Caco-2 (cell line): ENCODE data around the gene CSMD2. TPM values are rescaled to one million over a fixed set of nuclear protein-coding genes. Genes with fewer than 3 reads are reported as not detected.

Experiments used
- BruUV-seq: library from RNA; stranded (reverse); fragments of 400-500 nt; replicated peaks from 2 replicates; lab custom pipeline; 2021; lab: Mats Ljungman, UMichigan
- CTCF ChIA-PET: fragments of 300-600 bp; sonication (Branson Sonifier 250); formaldehyde crosslinking; loops from one replicate; lab custom pipeline; 2022; ENCODE audit warnings: antibody characterized with exemption; lab: Charles Lee
- POLR2A ChIA-PET: fragments of 300-600 bp; sonication (Branson Sonifier 250); formaldehyde crosslinking; loops from one replicate; lab custom pipeline; 2022; ENCODE audit warnings: antibody characterized with exemption; lab: Charles Lee
- DNase-seq, 2 experiments: peaks; one replicate each; pipeline versions ENCODE4 v3.0.0 to v3.0.0-alpha.2; 2020 to 2022
- H3K27me3 ChIP-seq: replicated peaks from 2 replicates; pipeline ENCODE4 v1.6.0; 2011; ENCODE audit warnings: low read length; ENCODE audit not compliant: control insufficient read depth, insufficient read depth
- H3K36me3 ChIP-seq: 2 replicates; pipeline ENCODE4 v1.5.1; 2011; ENCODE audit warnings: low read length; ENCODE audit not compliant: control insufficient read depth, insufficient read depth
- H3K4me1 ChIP-seq: fragments of 250-450 bp; sonication (Bioruptor Pico); 2 replicates; pipeline ENCODE4 v1.5.1; 2020; ENCODE audit warnings: mild to moderate bottlenecking
- H3K4me3 ChIP-seq: 2 replicates; pipeline ENCODE4 v1.5.1; 2011; ENCODE audit warnings: low read depth, mild to moderate bottlenecking, control low read depth, low read length
- H3K9me3 ChIP-seq: fragments of 250-450 bp; sonication (Bioruptor Pico); 2 replicates; pipeline ENCODE4 v1.5.1; 2020; ENCODE audit warnings: mild to moderate bottlenecking, moderate library complexity
- H3K27ac Mint-ChIP-seq: one replicate; pipeline ENCODE4 v1.8.0; 2022; ENCODE audit warnings: mixed read lengths; ENCODE audit not compliant: unreplicated experiment
- H3K27me3 Mint-ChIP-seq: one replicate; pipeline ENCODE4 v1.8.0; 2022; ENCODE audit warnings: mixed read lengths; ENCODE audit not compliant: insufficient read depth, unreplicated experiment
- H3K36me3 Mint-ChIP-seq: one replicate; pipeline ENCODE4 v1.8.0; 2022; ENCODE audit warnings: mild to moderate bottlenecking, mixed read lengths; ENCODE audit not compliant: insufficient read depth, unreplicated experiment
- H3K4me1 Mint-ChIP-seq: one replicate; pipeline ENCODE4 v1.8.0; 2022; ENCODE audit warnings: low read depth, mixed read lengths; ENCODE audit not compliant: unreplicated experiment
- H3K4me3 Mint-ChIP-seq: one replicate; pipeline ENCODE4 v1.8.0; 2022; ENCODE audit warnings: mild to moderate bottlenecking, moderate library complexity, mixed read lengths; ENCODE audit not compliant: unreplicated experiment
- H3K9me3 Mint-ChIP-seq: one replicate; pipeline ENCODE4 v1.8.0; 2022; ENCODE audit warnings: mixed read lengths; ENCODE audit not compliant: unreplicated experiment
- CTCF ChIP-seq, 2 experiments: fragments of 200-600 bp in 1 of 2; IDR thresholded peaks; 1 replicate in 1 of 2; 2 replicates in 1 of 2; pipeline versions ENCODE4 v1.5.1 to v1.8.0; 2011 to 2022; ENCODE audit warnings: antibody characterized with exemption in 1 of 2, control low read depth in 1 of 2, inconsistent platforms in 1 of 2, low read depth in 1 of 2, low read length in 1 of 2, mild to moderate bottlenecking in 1 of 2, moderate library complexity in 1 of 2; ENCODE audit not compliant: insufficient read depth in 1 of 2, severe bottlenecking in 1 of 2, unreplicated experiment in 1 of 2
- intact Hi-C: fragments of 100-400 bp; cut with micrococcal nuclease; formaldehyde crosslinking; loops from one replicate; pipeline ENCODE4 v1.10.0; 2022; ENCODE audit not compliant: unreplicated experiment
- total RNA-seq: library from RNA; stranded (reverse); gene quantifications from 2 replicates; pipeline ENCODE4 v1.2.3, GENCODE V29; 2022

The CSMD2 gene
- total RNA-seq, 1 experiment from 2014 or later = not detected

- ChIA-PET POLR2A (no interaction called here), CTCF (no interaction called here)
- Mint-ChIP-seq H3K36me3 (no peaks in the 10 kb centered on the region), H3K27ac (no peak overlapping the region), H3K27me3 (peaks cover 16% of the 10 kb centered on the region), H3K9me3 (no peaks in the 10 kb centered on the region), H3K4me1 (no peaks in the 10 kb centered on the region), H3K4me3 (no peak overlapping the region)
- no peak for TF ChIP-seq CTCF (IDR thresholded peaks at IDR 0.05; ENCODE audit: insufficient read depth in 1 of 2, low read depth in 1 of 2, low read length in 1 of 2, severe bottlenecking in 1 of 2, unreplicated experiment in 1 of 2)
- intact Hi-C loops = no loop called here
- no peaks in the 10 kb centered on the region for H3K36me3 ChIP-seq
- no TSS peak for BruUV-seq
- no peaks in the 10 kb centered on the region for H3K9me3 ChIP-seq
- no peaks in the 10 kb centered on the region for H3K4me1 ChIP-seq
- H3K27me3 ChIP-seq = no peaks in the 10 kb centered on the region
- no peak overlapping the region for H3K4me3 ChIP-seq
- no peak for DNase-seq
These were observed 635.1 kb downstream of the CSMD2 start for GRCh38 chr1:33529957-33530356.

- Mint-ChIP-seq H3K27ac (no peak overlapping the region), H3K4me3 (no peak overlapping the region), H3K4me1 (no peaks in the 10 kb centered on the region), H3K36me3 (no peaks in the 10 kb centered on the region), H3K9me3 (no peaks in the 10 kb centered on the region), H3K27me3 (peaks cover 17% of the 10 kb centered on the region)
- no peaks in the 10 kb centered on the region for H3K27me3 ChIP-seq
- no peaks in the 10 kb centered on the region for H3K9me3 ChIP-seq
- no peaks in the 10 kb centered on the region for H3K36me3 ChIP-seq
- no peak overlapping the region for H3K4me3 ChIP-seq
- no peak for DNase-seq
- no TSS peak for BruUV-seq
- CTCF ChIA-PET = interaction anchor here (0.6 kb wide), 1 partner anchor 1420 kb away, joined by 8 read pairs; the partner anchor contains the start of gene KPNA6
- POLR2A ChIA-PET = no interaction called here
- intact Hi-C loops = no loop called here
- H3K4me1 ChIP-seq = no peaks in the 10 kb centered on the region
- no peak for TF ChIP-seq CTCF (IDR thresholded peaks at IDR 0.05; ENCODE audit: insufficient read depth in 1 of 2, low read depth in 1 of 2, low read length in 1 of 2, severe bottlenecking in 1 of 2, unreplicated experiment in 1 of 2)
These were observed 637.1 kb downstream of the CSMD2 start for GRCh38 chr1:33527934-33528333.

GRCh38 chr1:33524586-33524985, 640.4 kb downstream of the CSMD2 start:
- intact Hi-C loops = no loop called here
- BruUV-seq = no TSS peak
- Mint-ChIP-seq H3K4me3 (no peak overlapping the region), H3K36me3 (no peaks in the 10 kb centered on the region), H3K27me3 (peaks cover 14% of the 10 kb centered on the region), H3K27ac (no peak overlapping the region), H3K4me1 (no peaks in the 10 kb centered on the region), H3K9me3 (no peaks in the 10 kb centered on the region)
- H3K27me3 ChIP-seq = no peaks in the 10 kb centered on the region
- POLR2A ChIA-PET = no interaction called here
- H3K4me3 ChIP-seq = no peak overlapping the region
- H3K36me3 ChIP-seq = no peaks in the 10 kb centered on the region
- CTCF ChIA-PET = no interaction called here
- H3K4me1 ChIP-seq = no peaks in the 10 kb centered on the region
- no peak for TF ChIP-seq CTCF (IDR thresholded peaks at IDR 0.05; ENCODE audit: insufficient read depth in 1 of 2, low read depth in 1 of 2, low read length in 1 of 2, severe bottlenecking in 1 of 2, unreplicated experiment in 1 of 2)
- no peaks in the 10 kb centered on the region for H3K9me3 ChIP-seq
- DNase-seq = no peak
